Mesenchymal stem cell (in vitro differentiated cells and primary cell): ENCODE data around the gene DICER1.

Source experiments
- DNase-seq: peaks from one replicate; pipeline ENCODE4 v3.0.0-alpha.2; 2013
- H2AFZ ChIP-seq: one replicate; pipeline ENCODE4 v1.6.1; 2013; ENCODE audit warnings: low read depth, mild to moderate bottlenecking, control low read depth, inconsistent platforms, low read length, moderate library complexity
- H2AK5ac ChIP-seq: 2 replicates; pipeline ENCODE4 v1.6.1; 2013; ENCODE audit warnings: low read length, moderate library complexity, mild to moderate bottlenecking, inconsistent platforms; ENCODE audit not compliant: severe bottlenecking
- H2BK120ac ChIP-seq: one replicate; pipeline ENCODE4 v1.6.1; 2013; ENCODE audit warnings: low read depth, mild to moderate bottlenecking, inconsistent platforms, low read length, moderate library complexity
- H2BK12ac ChIP-seq, 2 experiments: one replicate each; pipeline ENCODE4 v1.6.1; 2013; ENCODE audit warnings: inconsistent platforms in 2 of 2, low read length in 2 of 2, mild to moderate bottlenecking in 2 of 2, moderate library complexity in 2 of 2, control low read depth in 1 of 2
- H2BK15ac ChIP-seq: one replicate; pipeline ENCODE4 v1.6.1; 2013; ENCODE audit warnings: mild to moderate bottlenecking, low read depth, inconsistent platforms; ENCODE audit not compliant: poor library complexity, severe bottlenecking
- H2BK5ac ChIP-seq: 2 replicates; pipeline ENCODE4 v1.6.1; 2013; ENCODE audit warnings: low read depth, mild to moderate bottlenecking, low read length, control low read depth, inconsistent platforms; ENCODE audit not compliant: poor library complexity, severe bottlenecking
- H3K14ac ChIP-seq, 2 experiments: one replicate each; pipeline ENCODE4 v1.6.1; 2013; ENCODE audit warnings: inconsistent platforms in 2 of 2, low read length in 2 of 2, control low read depth in 1 of 2, mild to moderate bottlenecking in 1 of 2, moderate library complexity in 1 of 2
- H3K18ac ChIP-seq, 2 experiments: one replicate each; pipeline ENCODE4 v1.6.1; 2013; ENCODE audit warnings: inconsistent platforms in 2 of 2, low read length in 2 of 2, control low read depth in 1 of 2, low read depth in 1 of 2, mild to moderate bottlenecking in 1 of 2
- H3K23ac ChIP-seq, 2 experiments: one replicate each; pipeline ENCODE4 v1.6.1; 2013; ENCODE audit warnings: inconsistent platforms in 2 of 2, low read length in 2 of 2, mild to moderate bottlenecking in 2 of 2, moderate library complexity in 2 of 2, control low read depth in 1 of 2
- H3K27ac ChIP-seq: 2 replicates; pipeline ENCODE4 v1.5.1; 2013; ENCODE audit warnings: mild to moderate bottlenecking, moderate library complexity, low read length, control low read depth, inconsistent platforms; ENCODE audit not compliant: poor library complexity, severe bottlenecking
- H3K27me3 ChIP-seq, 2 experiments: 2 replicates each; pipeline versions ENCODE4 v1.6.1 to v1.7.0; 2013; ENCODE audit warnings: low read length in 2 of 2, mild to moderate bottlenecking in 2 of 2, moderate library complexity in 2 of 2, control low read depth in 1 of 2, inconsistent platforms in 1 of 2; ENCODE audit not compliant: control insufficient read depth in 1 of 2, insufficient read depth in 1 of 2
- H3K36me3 ChIP-seq, 2 experiments: 2 replicates each; pipeline versions ENCODE4 v1.6.1 to v1.7.0; 2013; ENCODE audit warnings: low read length in 2 of 2, control low read depth in 1 of 2, inconsistent platforms in 1 of 2, low read depth in 1 of 2, mild to moderate bottlenecking in 1 of 2; ENCODE audit not compliant: insufficient read depth in 2 of 2, control insufficient read depth in 1 of 2
- H3K4ac ChIP-seq, 2 experiments: one replicate each; pipeline ENCODE4 v1.6.1; 2013; ENCODE audit warnings: inconsistent platforms in 2 of 2, low read length in 2 of 2, mild to moderate bottlenecking in 2 of 2, moderate library complexity in 2 of 2, control low read depth in 1 of 2, low read depth in 1 of 2
- H3K4me1 ChIP-seq: 2 replicates; pipeline ENCODE4 v1.6.1; 2013; ENCODE audit warnings: low read depth, low read length, control low read depth; ENCODE audit not compliant: control insufficient read depth, insufficient read depth
- H3K4me2 ChIP-seq: 2 replicates; pipeline ENCODE4 v1.6.1; 2013; ENCODE audit warnings: low read length, mild to moderate bottlenecking, inconsistent platforms; ENCODE audit not compliant: poor library complexity, severe bottlenecking
- H3K4me3 ChIP-seq, 2 experiments: 2 replicates each; pipeline versions ENCODE4 v1.5.1 to v1.7.0; 2013; ENCODE audit warnings: low read length in 2 of 2, mild to moderate bottlenecking in 2 of 2, control low read depth in 1 of 2, low read depth in 1 of 2; ENCODE audit not compliant: insufficient read depth in 1 of 2
- H3K79me1 ChIP-seq: replicated peaks from 2 replicates; pipeline ENCODE4 v1.6.1; 2013; ENCODE audit warnings: mild to moderate bottlenecking, control low read depth, low read length, inconsistent platforms; ENCODE audit not compliant: poor library complexity, severe bottlenecking
- H3K9ac ChIP-seq: 2 replicates; pipeline ENCODE4 v1.7.0; 2013; ENCODE audit warnings: mild to moderate bottlenecking, low read length, moderate library complexity
- H3K9me3 ChIP-seq: 2 replicates; pipeline ENCODE4 v1.7.0; 2013; ENCODE audit warnings: mild to moderate bottlenecking, low read length; ENCODE audit not compliant: control insufficient read depth
- H4K8ac ChIP-seq: one replicate; pipeline ENCODE4 v1.6.1; 2013; ENCODE audit warnings: inconsistent platforms, mild to moderate bottlenecking, low read length, moderate library complexity
- H4K91ac ChIP-seq: one replicate; pipeline ENCODE4 v1.6.1; 2013; ENCODE audit warnings: mild to moderate bottlenecking, low read length, inconsistent platforms
- WGBS: methylation state at CpG from one replicate; pipeline ENCODE4 v1.1.7; 2013; ENCODE audit warnings: mixed read lengths; 5-methylcytosine and 5-hydroxymethylcytosine counted together

Gene DICER1

DNA sequence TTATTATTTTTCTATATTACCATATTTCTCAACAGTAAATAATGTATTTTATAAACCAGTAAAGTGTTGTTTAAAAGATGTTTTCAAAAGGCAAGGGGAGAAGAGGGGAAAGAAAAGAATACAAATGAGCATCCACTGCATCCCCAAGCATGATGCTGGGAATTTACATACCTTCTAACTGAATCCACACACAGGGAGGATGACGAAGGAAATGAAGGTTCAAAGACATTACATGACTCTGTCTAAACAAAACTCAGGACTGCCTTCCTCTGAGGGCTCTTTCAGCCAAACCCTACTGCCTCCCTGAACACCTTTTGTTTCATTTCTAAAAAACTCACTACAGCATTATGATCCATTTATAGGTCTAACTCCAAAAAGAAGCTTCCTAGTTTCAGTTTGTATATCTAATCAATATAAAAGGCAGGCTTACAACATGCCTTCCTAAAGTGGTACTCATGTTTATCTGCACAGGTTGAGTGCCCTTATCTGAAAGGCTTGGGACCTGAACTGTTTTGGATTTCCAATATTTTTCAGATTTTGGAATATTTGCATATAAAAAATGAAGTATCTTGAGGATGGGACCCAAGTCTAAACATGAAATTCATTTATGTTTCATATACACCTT, 30.3 kb downstream of the DICER1 start:
- H3K9me3 ChIP-seq: no peaks in the 10 kb centered on the region
- no peak overlapping the region for H2BK12ac ChIP-seq
- no peak overlapping the region for H3K18ac ChIP-seq
- peak; percentile 18 for DNase-seq
- H2BK5ac ChIP-seq: no peak overlapping the region
- WGBS: 79% methylated on average over 1 of the region's 1 CpG
- H3K79me1 ChIP-seq: peaks cover 22% of the 10 kb centered on the region
- no peak overlapping the region for H2BK15ac ChIP-seq
- H3K36me3 ChIP-seq: peaks cover 6 to 71% of the 10 kb centered on the region in 2 experiments
- H3K9ac ChIP-seq: no peak overlapping the region
- no peak overlapping the region for H2AFZ ChIP-seq
- H3K23ac ChIP-seq: no peak overlapping the region
- no peaks in the 10 kb centered on the region for H3K27me3 ChIP-seq
- no peak overlapping the region for H3K14ac ChIP-seq
- no peak overlapping the region for H2AK5ac ChIP-seq
- H4K8ac ChIP-seq: no peak overlapping the region
- no peak overlapping the region for H3K4me3 ChIP-seq
- H3K27ac ChIP-seq: no peak overlapping the region
- H3K4me2 ChIP-seq: no peak overlapping the region
- H3K4me1 ChIP-seq: peaks cover 2% of the 10 kb centered on the region
- no peak overlapping the region for H2BK120ac ChIP-seq
- H3K4ac ChIP-seq: no peak overlapping the region
- no peak overlapping the region for H4K91ac ChIP-seq

DNA sequence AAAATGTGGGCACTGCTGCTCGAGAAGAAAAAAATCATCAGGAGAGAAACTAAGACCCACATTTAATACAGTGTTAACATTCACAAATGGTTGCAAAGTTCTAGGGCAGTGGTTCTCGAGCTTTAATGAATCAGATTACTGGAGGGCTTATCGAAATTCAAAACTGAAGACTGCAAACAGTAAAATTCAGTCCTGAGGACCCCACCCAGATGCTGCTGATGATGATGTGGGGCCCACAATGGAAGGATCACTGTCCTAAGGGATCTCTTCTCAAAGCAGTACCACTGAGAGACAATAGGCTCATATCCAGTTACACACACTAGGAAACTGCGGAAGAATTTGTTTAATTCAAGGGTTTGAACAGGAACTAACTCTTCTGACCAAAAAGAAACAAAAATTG, 31.4 kb downstream of the DICER1 start:
- Histone ChIP-seq H3K27ac (no peak overlapping the region), H3K23ac (no peak overlapping the region), H3K4me2 (no peak overlapping the region), H2BK15ac (no peak overlapping the region), H4K91ac (no peak overlapping the region), H4K8ac (no peak overlapping the region), H3K18ac (no peak overlapping the region), H3K4ac (no peak overlapping the region), H2AK5ac (peak overlapping the region; percentile 55), H2BK12ac (no peak overlapping the region), H2BK5ac (no peak overlapping the region), H2AFZ (no peak overlapping the region), H3K36me3 (peaks cover 6 to 69% of the 10 kb centered on the region in 2 experiments), H3K4me1 (peaks cover 2% of the 10 kb centered on the region), H3K14ac (no peak overlapping the region), H3K4me3 (no peak overlapping the region), H3K9ac (no peak overlapping the region), H2BK120ac (no peak overlapping the region), H3K9me3 (no peaks in the 10 kb centered on the region), H3K27me3 (no peaks in the 10 kb centered on the region), H3K79me1 (peaks cover 24% of the 10 kb centered on the region)
- 98% methylated on average over 3 of the region's 4 CpGs for WGBS
- DNase-seq: no peak

DNA sequence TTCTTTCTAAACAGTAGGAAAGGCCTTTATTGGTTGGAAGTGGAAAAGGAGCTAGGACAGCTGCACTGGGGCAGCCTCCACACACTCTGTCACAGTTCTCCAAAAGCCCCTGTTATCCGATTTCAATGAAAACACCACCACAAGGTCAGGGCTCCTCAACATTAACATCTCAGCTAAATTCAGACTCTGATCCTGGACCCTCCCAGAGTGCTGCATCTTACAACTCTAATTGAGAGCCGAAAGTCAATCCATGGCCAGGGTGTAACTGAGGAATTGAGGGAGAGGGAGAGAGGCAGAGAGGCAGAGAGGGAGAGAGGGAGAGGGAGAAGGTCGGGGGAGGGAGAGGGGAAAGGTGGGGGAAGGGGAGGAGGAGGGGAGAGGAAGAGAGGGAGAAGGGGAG, 32.1 kb downstream of the DICER1 start:
- H3K4ac ChIP-seq: no peak overlapping the region
- H3K36me3 ChIP-seq: peaks cover 6 to 69% of the 10 kb centered on the region in 2 experiments
- no peak overlapping the region for H2BK12ac ChIP-seq
- H3K18ac ChIP-seq: no peak overlapping the region
- H3K79me1 ChIP-seq: peaks cover 26% of the 10 kb centered on the region
- H3K4me1 ChIP-seq: peaks cover 2% of the 10 kb centered on the region
- no peak overlapping the region for H3K9ac ChIP-seq
- no peak overlapping the region for H3K4me2 ChIP-seq
- H3K27ac ChIP-seq: no peak overlapping the region
- H3K14ac ChIP-seq: no peak overlapping the region
- H3K9me3 ChIP-seq: no peaks in the 10 kb centered on the region
- no peak overlapping the region for H3K4me3 ChIP-seq
- 100% methylated on average over 2 of the region's 3 CpGs for WGBS
- DNase-seq: no peak
- no peak overlapping the region for H2BK15ac ChIP-seq
- H4K91ac ChIP-seq: no peak overlapping the region
- H3K23ac ChIP-seq: no peak overlapping the region
- no peak overlapping the region for H2BK120ac ChIP-seq
- H2AFZ ChIP-seq: no peak overlapping the region
- H2BK5ac ChIP-seq: no peak overlapping the region
- H3K27me3 ChIP-seq: no peaks in the 10 kb centered on the region
- H2AK5ac ChIP-seq: no peak overlapping the region
- H4K8ac ChIP-seq: no peak overlapping the region

DNA sequence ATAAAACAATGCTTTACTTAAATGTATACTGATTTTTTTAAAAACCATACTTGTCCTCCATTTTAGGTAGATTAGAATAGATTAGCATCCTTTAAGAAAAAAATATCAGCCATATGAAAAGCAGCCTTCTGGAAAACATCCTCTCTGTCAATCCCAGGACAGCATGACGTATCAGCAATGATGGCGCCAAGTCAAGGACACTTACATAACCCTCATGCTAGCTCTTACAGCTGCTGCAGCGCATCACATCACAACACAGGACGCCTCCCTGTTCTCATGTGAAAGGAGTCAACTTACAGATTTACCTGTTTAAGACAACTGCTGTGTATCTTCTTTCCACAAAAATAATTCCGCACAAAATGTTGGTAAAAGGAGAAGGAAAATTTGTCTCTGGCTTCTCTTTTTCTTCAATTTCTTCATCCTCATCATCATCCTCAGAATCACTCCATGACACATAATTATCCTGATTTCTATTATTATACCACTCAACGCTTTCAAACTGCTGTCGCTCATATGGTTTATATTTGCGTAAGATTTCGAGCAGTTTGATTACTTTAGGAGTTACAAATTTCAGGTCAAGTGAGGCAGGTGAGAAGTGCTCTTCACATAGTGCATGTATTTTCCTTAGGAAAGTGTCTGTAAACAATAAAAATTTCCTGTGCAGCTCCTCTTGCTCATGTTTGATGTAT, 33.3 kb downstream of the DICER1 start:
- Histone ChIP-seq H3K18ac (no peak overlapping the region), H2AFZ (no peak overlapping the region), H3K4me1 (peaks cover 2% of the 10 kb centered on the region), H2BK120ac (no peak overlapping the region), H4K91ac (no peak overlapping the region), H3K23ac (no peak overlapping the region), H3K27ac (no peak overlapping the region), H3K4ac (no peak overlapping the region), H3K4me3 (no peak overlapping the region), H3K4me2 (no peak overlapping the region), H2BK5ac (no peak overlapping the region), H2BK12ac (no peak overlapping the region), H3K27me3 (no peaks in the 10 kb centered on the region), H3K79me1 (peaks cover 26% of the 10 kb centered on the region), H2BK15ac (no peak overlapping the region), H3K36me3 (peaks cover 6 to 65% of the 10 kb centered on the region in 2 experiments), H4K8ac (no peak overlapping the region), H3K9me3 (no peaks in the 10 kb centered on the region), H3K14ac (no peak overlapping the region), H3K9ac (no peak overlapping the region), H2AK5ac (no peak overlapping the region)
- over 99% methylated on average over 9 of the region's 9 CpGs for WGBS
- DNase-seq: no peak
